ENCODE data around the gene GRID2.

DNA sequence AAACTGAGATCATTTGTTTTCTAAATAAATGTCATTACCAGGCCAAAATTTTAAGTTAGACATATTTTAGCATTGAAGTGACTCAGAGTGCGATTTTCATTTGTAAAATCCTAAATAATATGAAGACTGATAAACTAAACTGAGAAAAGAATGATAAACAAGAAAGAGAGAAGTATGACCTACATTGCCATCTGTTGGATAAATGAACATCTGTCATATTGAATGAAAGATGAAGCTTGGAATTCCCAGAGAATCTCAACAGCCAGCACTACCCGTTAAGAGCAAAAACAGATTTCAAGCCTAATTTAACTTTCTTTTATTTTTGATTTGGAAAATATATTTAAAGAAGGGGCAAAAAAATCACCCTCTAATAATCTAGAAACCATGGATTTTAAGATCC is 933.8 kb downstream of the GRID2 start:
- TF ChIP-seq CTCF (IDR thresholded peaks at IDR 0.05) (no peak), POLR2A (IDR thresholded peaks at IDR 0.05) (no peak)
